CD4-positive, alpha-beta T cell treated with Interleukin-6 at 100 ng/mL for 8 hours (primary cell): ENCODE data around the gene ADRA2B.
"Not testable (repeated sequence)": the region's sequence is repeated elsewhere in the genome, so short reads cannot be mapped to it uniquely, and the experiment has no call there.

Source experiments
- DNase-seq: peaks from one replicate; pipeline ENCODE4 v3.0.0-alpha.2; 2020; ENCODE audit warnings: mixed read lengths, low spot score

Gene ADRA2B

DNA sequence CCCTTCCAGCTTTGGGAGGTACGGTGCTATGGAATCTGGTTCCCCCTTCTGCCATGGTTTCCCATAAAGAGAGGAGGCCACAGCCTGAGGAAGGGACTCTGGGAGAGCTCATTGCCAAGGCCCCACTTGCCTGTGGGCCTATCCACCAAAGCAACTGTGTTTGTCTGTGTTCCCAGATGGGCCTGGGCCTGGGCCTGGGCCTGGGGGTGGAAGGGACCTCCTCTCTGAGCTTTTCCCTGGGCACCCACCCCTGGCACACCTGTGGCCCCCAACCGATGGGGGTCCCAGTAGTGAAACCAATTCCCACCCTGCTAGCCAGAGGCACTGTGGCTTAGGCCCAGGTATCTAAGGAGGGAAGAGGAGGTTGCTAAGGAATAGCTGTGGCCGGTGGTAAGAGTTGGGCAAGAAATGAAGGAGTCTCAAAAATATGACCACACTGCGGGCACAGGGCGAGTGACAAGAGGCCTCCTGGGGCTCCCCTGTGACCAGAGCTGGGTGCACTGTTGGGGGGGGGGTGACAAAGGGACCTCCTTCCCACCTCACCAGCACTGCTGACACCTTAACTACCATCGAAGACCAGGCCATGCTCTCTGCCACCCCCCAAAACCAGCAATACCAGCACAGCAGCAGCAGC lies 33.8 kb upstream of the ADRA2B start:
- no peak for DNase-seq

- DNase-seq = peak; percentile 95
Measured at GRCh38 chr2:96148410-96149217, 32.2 kb upstream of the ADRA2B start.

DNA sequence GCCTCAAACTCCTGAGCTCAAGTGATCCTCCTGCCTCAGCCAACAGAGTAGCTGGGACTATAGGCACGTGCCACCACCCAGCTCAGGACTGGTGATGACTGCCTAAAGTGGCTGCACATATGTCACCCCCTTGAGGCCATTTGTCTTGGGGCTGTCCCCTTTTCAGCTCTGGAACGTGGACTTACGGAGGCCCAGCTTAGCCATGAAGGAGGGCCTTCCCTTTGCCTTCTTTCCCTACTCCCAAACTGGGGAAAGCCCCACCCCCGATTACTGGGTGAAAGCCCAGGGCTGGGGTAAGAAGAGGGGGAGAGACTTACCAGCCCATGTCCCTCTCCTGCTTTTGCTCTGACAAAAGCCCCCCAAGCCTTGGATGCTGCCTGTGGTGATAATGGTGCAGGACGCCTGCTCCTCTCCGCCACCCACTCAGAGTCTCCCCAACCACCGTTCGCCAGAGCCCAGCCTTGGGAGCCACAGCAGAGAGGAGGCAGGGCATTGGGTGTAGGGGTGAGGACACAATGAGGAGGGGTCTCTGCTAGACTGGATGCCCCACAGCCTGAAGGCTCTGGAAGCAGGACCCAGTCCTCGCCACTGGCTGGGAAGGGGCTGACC lies 31.3 kb upstream of the ADRA2B start:
- no peak for DNase-seq

DNA sequence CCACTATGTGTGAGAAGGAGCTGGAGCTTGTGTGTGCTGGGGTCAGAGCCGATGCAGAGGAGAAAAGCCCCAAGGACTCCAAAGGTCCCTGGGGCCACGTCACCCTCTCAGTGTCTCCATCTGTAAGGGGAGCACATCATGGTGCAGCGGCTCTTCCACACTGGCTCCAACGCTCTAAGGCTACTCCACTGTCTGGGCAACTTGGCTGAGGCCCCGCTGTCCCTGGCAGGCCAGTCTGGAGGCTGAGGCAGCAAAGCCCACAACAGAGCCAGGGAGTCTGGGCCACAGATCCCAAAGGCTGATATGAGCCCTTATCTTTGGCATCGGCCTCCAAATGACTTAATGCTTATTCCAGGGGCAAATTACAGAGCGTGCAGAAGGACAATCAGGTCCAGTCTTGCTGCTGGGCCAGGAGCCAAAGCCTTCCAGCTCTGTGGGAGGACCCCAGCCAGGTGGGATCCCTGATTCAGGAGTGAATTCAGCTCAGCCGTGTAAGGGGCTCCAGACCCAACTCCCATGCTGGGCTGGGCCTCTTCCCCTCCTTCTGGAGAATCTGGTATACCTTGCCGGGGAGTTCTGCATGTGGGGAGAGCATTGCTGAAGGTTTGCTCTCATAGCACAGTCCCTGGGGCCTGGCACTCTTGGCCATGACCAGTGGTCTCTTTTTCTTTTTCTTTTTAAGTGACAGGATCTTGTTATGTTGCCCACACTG lies 30.7 kb upstream of the ADRA2B start:
- no peak for DNase-seq

- peak; percentile 89 for DNase-seq
Measured at GRCh38 chr2:96146153-96146880, 29.9 kb upstream of the ADRA2B start.

DNA sequence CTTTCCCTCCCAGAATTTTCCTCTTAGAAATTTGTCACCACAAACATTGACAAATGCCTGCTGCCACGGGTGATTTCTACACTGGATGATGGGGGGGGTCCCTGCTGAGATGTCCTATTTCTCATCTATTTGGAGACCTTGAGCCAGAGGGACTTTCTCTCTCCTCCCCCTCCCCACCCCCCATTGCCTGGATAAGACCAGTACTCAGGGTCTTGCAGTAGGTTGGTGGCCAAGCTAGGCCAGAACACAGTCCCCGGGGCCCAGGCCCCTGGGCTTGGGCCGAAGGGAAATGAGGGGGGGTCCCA lies 29.4 kb upstream of the ADRA2B start:
- DNase-seq = no peak

DNA sequence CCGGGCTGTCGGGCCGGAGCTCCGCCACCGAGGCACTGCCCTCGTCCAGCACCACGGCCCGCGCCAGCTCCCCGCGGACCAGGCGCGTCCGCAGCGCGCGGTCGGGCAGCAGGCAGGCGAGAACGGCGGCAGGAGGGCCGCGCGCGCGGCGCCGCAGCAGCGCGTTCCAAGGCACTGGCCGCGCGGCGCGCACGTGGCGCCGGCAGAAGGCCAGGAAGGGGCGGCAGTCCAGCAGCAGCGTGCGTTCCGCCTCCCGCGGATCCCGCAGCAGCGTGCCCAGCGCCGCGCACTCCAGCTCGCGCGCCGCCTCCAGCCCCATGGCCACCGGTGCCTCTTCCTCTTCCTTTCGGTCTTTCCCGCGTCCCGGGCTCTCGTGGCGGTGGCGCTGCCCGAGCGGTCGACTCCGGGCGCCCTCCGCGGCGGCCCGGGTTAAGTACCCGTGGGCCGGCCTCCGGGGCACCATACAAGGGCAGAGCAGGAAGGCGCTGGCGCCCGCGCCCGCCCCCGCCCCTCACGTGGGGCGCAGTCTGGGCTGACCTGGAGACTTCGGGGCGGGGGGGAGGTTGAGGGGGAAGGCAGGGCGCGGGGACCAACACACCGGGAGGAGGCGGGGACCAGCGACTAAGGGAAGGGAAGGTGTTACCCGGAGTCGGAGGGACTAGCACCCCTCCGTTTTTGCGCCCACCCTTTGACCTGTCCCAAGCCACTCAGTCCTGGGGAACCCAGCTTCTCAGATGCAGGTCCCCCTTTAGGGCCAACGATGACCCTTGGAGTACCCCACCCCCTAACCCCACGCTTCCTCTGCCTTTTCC lies 28.9 kb upstream of the ADRA2B start, which contains the start of gene DUSP2:
Gene DUSP2 (minus strand): TSS at position 405 of the 812 bp plus-strand sequence. CDS start 86 bp downstream, at position 319.
- DNase-seq = peak; percentile 90

- peak; percentile 28 for DNase-seq
Measured at GRCh38 chr2:96144481-96145035, 28.2 kb upstream of the ADRA2B start.

GRCh38 chr2:96143848-96144480 lies 27.6 kb upstream of the ADRA2B start:
- DNase-seq = peak; percentile 41

- no peak for DNase-seq
Measured at GRCh38 chr2:96143231-96143847, 27.0 kb upstream of the ADRA2B start.

DNA sequence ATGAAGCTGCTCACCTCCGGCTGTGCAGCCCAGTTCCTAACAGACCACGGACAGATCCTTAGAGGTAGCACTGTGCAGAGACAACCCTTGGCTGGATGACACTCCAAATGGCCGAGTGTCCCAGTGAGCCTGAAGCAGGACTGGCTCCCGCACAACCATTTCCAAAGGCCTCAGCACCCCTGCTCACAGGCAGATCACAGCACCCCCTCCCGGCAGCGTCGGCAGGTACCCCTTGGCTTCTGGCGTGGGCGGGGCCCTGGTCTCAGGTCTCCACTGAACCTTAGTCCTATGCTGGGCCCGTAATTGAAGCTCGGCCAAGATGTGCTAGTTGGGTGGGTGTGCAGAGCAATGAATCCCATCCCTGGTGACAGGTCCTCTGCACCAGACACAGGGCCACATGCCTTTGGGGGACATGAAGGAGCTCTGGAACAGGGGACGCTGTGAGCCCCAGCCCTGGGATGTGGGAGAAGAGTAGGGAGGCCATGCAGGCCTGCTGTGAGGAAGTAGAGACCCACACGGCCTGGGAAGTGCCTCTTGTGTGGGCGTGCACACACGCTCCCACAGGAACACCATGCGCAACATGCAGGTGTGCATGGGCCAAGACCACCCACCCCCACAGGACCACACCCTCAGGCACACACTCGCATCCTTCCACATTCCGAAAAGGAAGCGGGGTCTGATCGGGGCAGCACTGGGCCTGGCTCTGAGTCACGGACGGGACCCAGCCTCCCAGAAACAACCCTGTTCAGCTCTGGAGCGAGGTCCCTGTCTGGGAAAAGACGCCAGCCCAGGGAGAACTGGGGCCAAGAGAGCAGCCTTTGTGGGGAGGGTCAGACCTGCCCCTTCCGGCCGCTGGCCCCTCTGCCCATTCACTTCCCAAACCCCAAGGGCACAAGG lies 26.1 kb upstream of the ADRA2B start:
- peak; percentile 41 for DNase-seq

DNA sequence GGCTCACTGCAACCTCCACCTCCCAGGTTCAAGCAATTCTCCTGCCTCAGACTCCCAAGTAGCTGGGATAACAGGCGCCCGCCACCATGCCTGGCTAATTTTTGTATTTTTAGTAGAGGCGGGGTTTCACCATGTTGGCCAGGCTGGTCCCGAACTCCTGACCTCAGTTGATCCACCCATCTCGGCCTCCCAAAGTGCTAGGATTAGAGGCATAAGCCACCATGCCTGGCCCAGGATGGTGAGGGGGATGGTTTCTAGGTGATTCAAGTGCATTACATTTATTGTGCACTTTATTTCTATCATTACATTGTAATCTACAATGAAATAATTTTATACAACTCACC lies 25.2 kb upstream of the ADRA2B start:
- not testable (repeated sequence) for DNase-seq

DNA sequence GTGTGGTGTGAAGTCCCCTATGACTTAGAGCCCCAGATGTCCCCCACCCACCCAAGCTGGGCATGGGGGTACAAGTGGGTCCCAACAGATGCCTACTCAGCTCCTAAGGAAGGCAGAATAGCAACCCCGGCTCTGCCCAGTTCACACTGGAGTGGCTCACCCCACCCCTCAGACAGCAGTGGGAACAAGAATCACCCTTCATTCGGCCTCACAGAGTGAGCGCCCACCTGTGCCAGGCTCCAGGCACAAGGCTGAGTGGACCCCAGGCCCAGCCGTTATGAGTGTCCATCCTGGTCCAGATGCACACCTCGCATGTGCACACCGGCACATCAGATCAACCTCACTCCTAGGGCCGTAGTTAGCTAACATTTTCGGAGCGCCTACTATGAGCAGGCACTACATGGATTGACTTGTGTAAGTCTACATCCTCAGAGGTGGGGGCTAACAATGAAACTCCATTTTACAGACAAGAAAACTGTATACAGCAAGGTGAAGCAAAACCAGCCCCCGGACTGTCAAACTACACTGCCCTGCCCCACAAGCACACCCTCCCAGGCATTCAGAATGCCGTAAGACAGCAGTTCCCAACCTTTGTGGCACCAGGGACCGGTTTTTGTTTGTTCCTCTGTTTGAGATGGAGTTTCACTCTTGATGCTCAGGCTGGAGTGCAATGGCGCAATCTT lies 24.7 kb upstream of the ADRA2B start:
- no peak for DNase-seq

- no peak for DNase-seq
Measured at GRCh38 chr2:96139181-96139758, 22.9 kb upstream of the ADRA2B start.

DNA sequence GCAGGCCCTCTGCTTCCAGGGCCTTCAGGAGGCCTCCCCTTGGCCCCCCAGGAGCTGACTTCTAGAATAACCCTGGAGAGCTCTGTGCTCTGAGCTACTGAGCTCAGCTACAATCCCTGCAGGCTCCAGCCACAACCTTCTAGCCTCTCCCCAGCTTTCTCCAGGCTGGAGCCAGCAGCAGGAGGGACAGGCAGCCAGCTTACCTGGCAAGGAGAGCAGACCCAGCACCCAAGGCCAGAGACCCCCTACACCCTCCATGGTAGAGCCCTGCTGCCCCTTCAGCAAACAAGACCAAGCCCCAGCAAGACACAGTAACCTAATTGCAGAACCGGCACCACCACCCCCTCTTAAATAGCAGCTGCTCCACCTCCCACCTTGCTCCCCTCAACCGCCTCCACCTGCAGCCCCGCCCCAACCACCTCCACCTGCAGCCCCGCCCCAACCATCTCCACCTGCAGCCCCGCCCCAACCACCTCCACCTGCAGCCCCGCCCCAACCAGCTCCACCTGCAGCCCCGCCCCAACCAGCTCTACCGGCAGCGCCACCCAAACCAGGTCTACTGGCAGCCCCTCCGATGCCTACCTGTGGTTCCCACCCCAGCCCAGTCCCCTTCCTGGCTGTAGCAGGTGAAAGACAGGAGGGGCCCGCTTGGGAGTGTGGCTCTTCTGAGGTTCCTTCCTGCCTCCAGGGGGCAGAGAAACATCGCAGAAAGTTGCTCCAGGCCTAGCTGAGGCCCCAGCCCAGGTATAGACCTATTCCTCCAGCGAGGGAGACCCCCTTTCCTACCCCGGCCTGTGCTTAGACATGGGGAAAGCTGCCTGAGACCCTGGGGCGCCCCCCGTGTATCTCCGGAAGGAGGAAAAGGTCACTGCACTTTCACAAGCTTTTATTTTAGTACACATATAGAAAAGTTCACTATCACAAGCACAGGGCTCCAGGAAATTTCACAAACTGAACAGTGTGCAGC lies 22.1 kb upstream of the ADRA2B start, which contains the start of gene ASTL:
Gene ASTL (minus strand): TSS at position 324 of the 967 bp plus-strand sequence. CDS start 66 bp downstream, at position 258.
- DNase-seq = peak; percentile 66
